H1 (cell line): ENCODE measurements around the gene CCDC28A.

ENCODE experiments used
- EGR1 ChIP-seq: IDR thresholded peaks from 2 replicates; pipeline ENCODE4 v1.6.1; 2011; ENCODE audit warnings: low read depth, low read length, borderline replicate concordance
- SRF ChIP-seq: IDR thresholded peaks from 2 replicates; pipeline ENCODE4 v1.6.1; 2011; ENCODE audit warnings: mild to moderate bottlenecking, low read depth, low read length, moderate library complexity
- TF ChIP-seq, protein P1 (sequence below), 3 experiments: IDR thresholded peaks; 1 replicate in 2 of 3; 2 replicates in 1 of 3; pipeline versions ENCODE4 v1.5.1 to v1.6.1; 2011; ENCODE audit warnings: low read length in 3 of 3, mild to moderate bottlenecking in 3 of 3, inconsistent platforms in 2 of 3, low read depth in 1 of 3, moderate library complexity in 1 of 3; ENCODE audit not compliant: insufficient read depth in 1 of 3; ENCODE audit errors: control extremely low read depth in 1 of 3

- TF ChIP-seq EGR1 (no peak), SRF (no peak)
- TF ChIP-seq, protein P1, sequence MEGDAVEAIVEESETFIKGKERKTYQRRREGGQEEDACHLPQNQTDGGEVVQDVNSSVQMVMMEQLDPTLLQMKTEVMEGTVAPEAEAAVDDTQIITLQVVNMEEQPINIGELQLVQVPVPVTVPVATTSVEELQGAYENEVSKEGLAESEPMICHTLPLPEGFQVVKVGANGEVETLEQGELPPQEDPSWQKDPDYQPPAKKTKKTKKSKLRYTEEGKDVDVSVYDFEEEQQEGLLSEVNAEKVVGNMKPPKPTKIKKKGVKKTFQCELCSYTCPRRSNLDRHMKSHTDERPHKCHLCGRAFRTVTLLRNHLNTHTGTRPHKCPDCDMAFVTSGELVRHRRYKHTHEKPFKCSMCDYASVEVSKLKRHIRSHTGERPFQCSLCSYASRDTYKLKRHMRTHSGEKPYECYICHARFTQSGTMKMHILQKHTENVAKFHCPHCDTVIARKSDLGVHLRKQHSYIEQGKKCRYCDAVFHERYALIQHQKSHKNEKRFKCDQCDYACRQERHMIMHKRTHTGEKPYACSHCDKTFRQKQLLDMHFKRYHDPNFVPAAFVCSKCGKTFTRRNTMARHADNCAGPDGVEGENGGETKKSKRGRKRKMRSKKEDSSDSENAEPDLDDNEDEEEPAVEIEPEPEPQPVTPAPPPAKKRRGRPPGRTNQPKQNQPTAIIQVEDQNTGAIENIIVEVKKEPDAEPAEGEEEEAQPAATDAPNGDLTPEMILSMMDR (IDR thresholded peaks at IDR 0.05; ENCODE audit: control extremely low read depth in 1 of 3, insufficient read depth in 1 of 3, low read depth in 1 of 3, low read length in 3 of 3) = no peak
Measured at GRCh38 chr6:138776659-138777058, 3.1 kb downstream of the CCDC28A start.
